H9 (cell line): Measurements from ENCODE around the gene TPM3. TPM values are rescaled to one million over a fixed set of nuclear protein-coding genes. Genes with fewer than 3 reads are reported as not detected.

Experiments
- DNase-seq: peaks from one replicate; pipeline ENCODE4 v3.0.0-alpha.2; 2017
- H2AFZ ChIP-seq: one replicate; pipeline ENCODE4 v1.6.1; 2013; ENCODE audit warnings: mild to moderate bottlenecking, low read length, control low read depth, moderate library complexity
- H2AK5ac ChIP-seq: 2 replicates; pipeline ENCODE4 v1.6.1; 2013; ENCODE audit warnings: low read length, control low read depth, mixed read lengths; ENCODE audit not compliant: insufficient read length
- H2BK120ac ChIP-seq: one replicate; pipeline ENCODE4 v1.6.1; 2013; ENCODE audit warnings: low read depth, mild to moderate bottlenecking, low read length, control low read depth, inconsistent platforms; ENCODE audit not compliant: poor library complexity, severe bottlenecking
- H2BK12ac ChIP-seq: 2 replicates; pipeline ENCODE4 v1.6.1; 2013; ENCODE audit warnings: low read length, control low read depth, mixed read lengths, low read depth; ENCODE audit not compliant: insufficient read length
- H2BK15ac ChIP-seq: 2 replicates; pipeline ENCODE4 v1.6.1; 2013; ENCODE audit warnings: low read depth, low read length, control low read depth
- H2BK20ac ChIP-seq: one replicate; pipeline ENCODE4 v1.6.1; 2013; ENCODE audit warnings: low read depth, mild to moderate bottlenecking, low read length, control low read depth, inconsistent platforms; ENCODE audit not compliant: poor library complexity, severe bottlenecking
- H2BK5ac ChIP-seq: 2 replicates; pipeline ENCODE4 v1.6.1; 2013; ENCODE audit warnings: low read length, control low read depth, mixed read lengths; ENCODE audit not compliant: insufficient read length
- H3K14ac ChIP-seq: 2 replicates; pipeline ENCODE4 v1.6.1; 2013; ENCODE audit warnings: low read length, control low read depth; ENCODE audit not compliant: insufficient read depth
- H3K18ac ChIP-seq: 2 replicates; pipeline ENCODE4 v1.6.1; 2013; ENCODE audit warnings: low read depth, mild to moderate bottlenecking, mixed read lengths, low read length, control low read depth; ENCODE audit not compliant: insufficient read length
- H3K23ac ChIP-seq: 2 replicates; pipeline ENCODE4 v1.6.1; 2013; ENCODE audit warnings: low read length, control low read depth, mixed read lengths, low read depth; ENCODE audit not compliant: insufficient read length
- H3K23me2 ChIP-seq: 2 replicates; pipeline ENCODE4 v1.6.1; 2013; ENCODE audit warnings: low read depth, mild to moderate bottlenecking, mixed read lengths, low read length, control low read depth; ENCODE audit not compliant: insufficient read length, poor library complexity, severe bottlenecking
- H3K27ac ChIP-seq: 2 replicates; pipeline ENCODE4 v1.5.1; 2013; ENCODE audit warnings: low read length, control low read depth, mixed read lengths, low read depth; ENCODE audit not compliant: insufficient read length
- H3K27me3 ChIP-seq: 2 replicates; pipeline ENCODE4 v1.6.1; 2013; ENCODE audit warnings: low read length, control low read depth, inconsistent platforms; ENCODE audit not compliant: insufficient read depth
- H3K4ac ChIP-seq: 2 replicates; pipeline ENCODE4 v1.6.1; 2013; ENCODE audit warnings: low read depth, mild to moderate bottlenecking, control low read depth, inconsistent platforms, low read length, moderate library complexity
- H3K4me1 ChIP-seq: 2 replicates; pipeline ENCODE4 v1.6.1; 2013; ENCODE audit warnings: low read length, control low read depth, inconsistent platforms; ENCODE audit not compliant: insufficient read depth
- H3K4me2 ChIP-seq: 2 replicates; pipeline ENCODE4 v1.6.1; 2013; ENCODE audit warnings: low read length, control low read depth, mixed read lengths; ENCODE audit not compliant: insufficient read length, insufficient read depth
- H3K56ac ChIP-seq: 2 replicates; pipeline ENCODE4 v1.6.1; 2013; ENCODE audit warnings: low read depth, mild to moderate bottlenecking, mixed read lengths, low read length, control low read depth; ENCODE audit not compliant: insufficient read length
- H3K79me1 ChIP-seq: 2 replicates; pipeline ENCODE4 v1.6.1; 2013; ENCODE audit warnings: low read depth, mild to moderate bottlenecking, moderate library complexity, low read length, control low read depth, inconsistent platforms; ENCODE audit not compliant: insufficient read depth, poor library complexity, severe bottlenecking
- H3K79me2 ChIP-seq: 2 replicates; pipeline ENCODE4 v1.6.1; 2013; ENCODE audit warnings: low read length, control low read depth, inconsistent platforms; ENCODE audit not compliant: insufficient read depth
- H3K9ac ChIP-seq: 2 replicates; pipeline ENCODE4 v1.6.1; 2013; ENCODE audit warnings: low read length, control low read depth, mixed read lengths; ENCODE audit not compliant: insufficient read length; ENCODE audit errors: extremely low read depth
- H3K9me3 ChIP-seq: one replicate; pipeline ENCODE4 v1.6.1; 2013; ENCODE audit warnings: low read depth, low read length, inconsistent platforms; ENCODE audit not compliant: control insufficient read depth
- H3T11ph ChIP-seq: one replicate; pipeline ENCODE4 v1.6.1; 2013; ENCODE audit warnings: mild to moderate bottlenecking, low read length, control low read depth, inconsistent platforms
- H4K20me1 ChIP-seq: one replicate; pipeline ENCODE4 v1.6.1; 2013; ENCODE audit not compliant: control insufficient read depth, insufficient read length, insufficient read depth
- H4K5ac ChIP-seq: 2 replicates; pipeline ENCODE4 v1.6.1; 2013; ENCODE audit warnings: low read depth, mild to moderate bottlenecking, mixed read lengths, low read length, control low read depth; ENCODE audit not compliant: insufficient read length
- H4K8ac ChIP-seq: replicated peaks from 2 replicates; pipeline ENCODE4 v1.6.1; 2013; ENCODE audit warnings: low read length, control low read depth, mixed read lengths, low read depth; ENCODE audit not compliant: insufficient read length
- H4K91ac ChIP-seq: 2 replicates; pipeline ENCODE4 v1.6.1; 2013; ENCODE audit warnings: low read depth, mild to moderate bottlenecking, moderate library complexity, mixed read lengths, low read length, control low read depth; ENCODE audit not compliant: insufficient read length
- H3K27ac Mint-ChIP-seq, 3 experiments: 2 replicates in 2 of 3; 3 replicates in 1 of 3; pipeline ENCODE4 v1.8.0; 2020 to 2021; ENCODE audit warnings: mixed read lengths in 3 of 3, mild to moderate bottlenecking in 1 of 3, moderate library complexity in 1 of 3
- H3K27me3 Mint-ChIP-seq: 2 replicates; pipeline ENCODE4 v1.8.0; 2021; ENCODE audit warnings: low read depth, mild to moderate bottlenecking, moderate library complexity, mixed read lengths
- H3K36me3 Mint-ChIP-seq, 3 experiments: 2 replicates in 2 of 3; 3 replicates in 1 of 3; pipeline ENCODE4 v1.8.0; 2020 to 2021; ENCODE audit warnings: low read depth in 3 of 3, mixed read lengths in 3 of 3; ENCODE audit not compliant: insufficient read depth in 1 of 3
- H3K4me1 Mint-ChIP-seq, 2 experiments: 2 replicates each; pipeline ENCODE4 v1.8.0; 2020; ENCODE audit warnings: mixed read lengths in 2 of 2
- H3K4me3 Mint-ChIP-seq, 2 experiments: 2 replicates in 1 of 2; 3 replicates in 1 of 2; pipeline ENCODE4 v1.8.0; 2020 to 2021; ENCODE audit warnings: mild to moderate bottlenecking in 2 of 2, mixed read lengths in 2 of 2, moderate library complexity in 1 of 2
- H3K9me3 Mint-ChIP-seq, 2 experiments: 2 replicates in 1 of 2; 3 replicates in 1 of 2; pipeline ENCODE4 v1.8.0; 2020; ENCODE audit warnings: mild to moderate bottlenecking in 2 of 2, mixed read lengths in 2 of 2, moderate library complexity in 1 of 2
- WGBS: extraction: QIAGEN DNeasy Blood & Tissue Kit; methylation state at CpG from one replicate; pipeline ENCODE4 v1.1.7; 2013; ENCODE audit warnings: missing lambda C conversion rate, low lambda C conversion rate, mixed read lengths; ENCODE audit not compliant: insufficient read length; ENCODE audit errors: extremely low coverage; 5-methylcytosine and 5-hydroxymethylcytosine counted together
- total RNA-seq: library from RNA; stranded (reverse); gene quantifications from 2 replicates; pipeline ENCODE4 v1.2.1, GENCODE V29; 2021
- TF ChIP-seq, protein P1 (sequence below): fragments of 200-600 bp; sonication (generic); conservative IDR thresholded peaks from 3 replicates; pipeline ENCODE4 v1.8.0; 2021; ENCODE audit warnings: antibody characterized with exemption, mild to moderate bottlenecking

TPM3 gene
- total RNA-seq, 1 experiment from 2014 or later: 508 TPM

DNA sequence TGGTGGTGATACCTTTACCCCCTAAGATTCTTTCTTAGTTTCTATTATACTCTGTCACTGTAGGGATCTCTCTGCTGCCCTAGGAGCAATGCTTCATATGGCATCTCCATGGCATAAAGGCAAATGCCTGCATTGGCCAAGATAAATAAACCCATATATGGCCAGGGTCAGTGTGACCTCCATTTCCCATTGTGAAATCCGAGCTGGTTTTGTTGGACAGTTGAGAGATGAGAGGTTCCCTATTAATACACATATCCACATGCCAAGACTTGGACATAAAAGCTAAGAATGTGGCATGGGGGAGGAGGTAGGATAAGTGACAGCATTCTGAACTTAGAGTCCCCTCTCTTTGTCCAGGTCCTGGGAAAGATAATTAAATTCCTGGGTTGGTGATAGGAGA lies 1.4 kb downstream of the TPM3 start:
- Histone ChIP-seq H3K4me1 (peaks cover 13% of the 10 kb centered on the region; the same call in 1 of the 2 replicates), H3T11ph (no peak overlapping the region), H3K23me2 (no peaks in the 10 kb centered on the region), H2AFZ (no peak overlapping the region), H3K79me1 (no peaks in the 10 kb centered on the region), H3K9ac (no peak overlapping the region), H3K23ac (no peak overlapping the region), H3K79me2 (no peaks in the 10 kb centered on the region), H2BK15ac (no peak overlapping the region), H3K4me2 (no peak overlapping the region), H3K27ac (no peak overlapping the region), H3K4ac (no peak overlapping the region), H4K8ac (no peak overlapping the region), H4K91ac (no peak overlapping the region), H2BK20ac (no peak overlapping the region), H2BK5ac (no peak overlapping the region), H3K9me3 (no peaks in the 10 kb centered on the region), H2BK12ac (no peak overlapping the region), H3K18ac (no peak overlapping the region), H3K14ac (no peak overlapping the region), H2AK5ac (no peak overlapping the region), H4K5ac (no peak overlapping the region), H3K27me3 (no peaks in the 10 kb centered on the region; the same call in 1 of the 2 replicates), H3K56ac (no peak overlapping the region), H4K20me1 (no peaks in the 10 kb centered on the region), H2BK120ac (no peak overlapping the region)
- Mint-ChIP-seq H3K4me1 (peaks cover 40 to 43% of the 10 kb centered on the region in 2 experiments), H3K36me3 (no peaks in the 10 kb centered on the region), H3K9me3 (no peaks in the 10 kb centered on the region), H3K4me3 (no peak overlapping the region), H3K27me3 (peaks cover 5% of the 10 kb centered on the region; the same call in 1 of the 2 replicates), H3K27ac (no peak overlapping the region)
- WGBS: no CpG with 5 or more reads among the region's 1 CpG
- no peak for DNase-seq
- TF ChIP-seq, protein P1, sequence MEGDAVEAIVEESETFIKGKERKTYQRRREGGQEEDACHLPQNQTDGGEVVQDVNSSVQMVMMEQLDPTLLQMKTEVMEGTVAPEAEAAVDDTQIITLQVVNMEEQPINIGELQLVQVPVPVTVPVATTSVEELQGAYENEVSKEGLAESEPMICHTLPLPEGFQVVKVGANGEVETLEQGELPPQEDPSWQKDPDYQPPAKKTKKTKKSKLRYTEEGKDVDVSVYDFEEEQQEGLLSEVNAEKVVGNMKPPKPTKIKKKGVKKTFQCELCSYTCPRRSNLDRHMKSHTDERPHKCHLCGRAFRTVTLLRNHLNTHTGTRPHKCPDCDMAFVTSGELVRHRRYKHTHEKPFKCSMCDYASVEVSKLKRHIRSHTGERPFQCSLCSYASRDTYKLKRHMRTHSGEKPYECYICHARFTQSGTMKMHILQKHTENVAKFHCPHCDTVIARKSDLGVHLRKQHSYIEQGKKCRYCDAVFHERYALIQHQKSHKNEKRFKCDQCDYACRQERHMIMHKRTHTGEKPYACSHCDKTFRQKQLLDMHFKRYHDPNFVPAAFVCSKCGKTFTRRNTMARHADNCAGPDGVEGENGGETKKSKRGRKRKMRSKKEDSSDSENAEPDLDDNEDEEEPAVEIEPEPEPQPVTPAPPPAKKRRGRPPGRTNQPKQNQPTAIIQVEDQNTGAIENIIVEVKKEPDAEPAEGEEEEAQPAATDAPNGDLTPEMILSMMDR: no peak
